GM12892 (cell line): ENCODE data around the gene SOX13.
"Not testable (repeated sequence)": the region's sequence is repeated elsewhere in the genome, so short reads cannot be mapped to it uniquely, and the experiment has no call there.

ENCODE experiments used
- DNase-seq: peaks from one replicate; pipeline ENCODE4 v3.0.0; 2011; ENCODE audit not compliant: insufficient read length
- FAIRE-seq: peaks from 2 replicates; lab custom pipeline; 2011; peaks lifted over from hg19 to GRCh38; lab: Jason Lieb, UNC
- POLR2A ChIP-seq: IDR thresholded peaks from 2 replicates; pipeline ENCODE4 v1.6.1; 2011; ENCODE audit warnings: low read depth, low read length, control low read depth
- POLR2AphosphoS5 ChIP-seq: IDR thresholded peaks from 2 replicates; pipeline ENCODE4 v1.6.1; 2011; ENCODE audit warnings: low read depth, low read length, control low read depth
- TAF1 ChIP-seq: IDR thresholded peaks from 2 replicates; pipeline ENCODE4 v1.6.1; 2011; ENCODE audit warnings: low read depth, mild to moderate bottlenecking, control low read depth, low read length, borderline replicate concordance

Gene SOX13

DNA sequence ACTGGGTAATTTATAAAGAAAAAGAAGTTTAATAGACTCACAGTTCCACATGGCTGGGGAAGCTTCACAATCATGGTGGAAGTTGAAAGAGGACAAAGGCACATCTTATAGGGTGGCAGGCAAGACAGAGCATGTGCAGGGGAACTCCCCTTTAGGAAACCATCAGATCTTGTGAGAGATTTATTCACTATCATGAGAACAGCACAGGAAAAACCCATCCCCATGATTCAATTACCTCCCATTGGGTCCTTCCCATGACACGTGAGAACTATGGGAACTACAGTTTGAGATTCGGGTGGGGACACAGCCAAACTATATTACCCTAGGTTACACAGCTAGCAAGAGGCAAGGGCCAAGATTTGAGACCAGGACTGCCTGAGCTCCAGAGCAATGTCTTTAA, 30.4 kb upstream of the SOX13 start:
- FAIRE-seq (no peak), DNase-seq (no peak)
- TF ChIP-seq POLR2A (no peak), POLR2AphosphoS5 (no peak), TAF1 (no peak)

DNA sequence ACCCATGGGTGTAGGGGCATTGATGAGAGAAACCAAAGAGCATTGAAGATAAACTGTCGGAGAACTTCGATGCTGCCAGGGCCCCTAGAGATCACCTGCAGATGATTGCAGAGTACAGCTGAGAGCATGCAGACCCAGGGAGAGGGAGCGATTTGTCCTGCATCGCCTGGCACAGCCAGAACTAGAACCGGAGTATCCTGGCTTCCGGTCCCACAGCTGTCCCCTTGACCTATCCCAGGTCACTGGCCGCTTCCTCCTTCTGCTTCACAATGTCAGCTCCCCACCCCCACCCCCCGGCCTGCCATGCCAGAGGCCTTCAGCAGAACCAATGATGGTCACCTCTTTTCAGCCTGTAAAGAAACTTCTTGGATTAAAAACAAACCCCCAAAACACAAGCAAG, 29.2 kb upstream of the SOX13 start:
- no peak for DNase-seq
- FAIRE-seq = no peak
- TF ChIP-seq TAF1 (no peak), POLR2A (no peak), POLR2AphosphoS5 (no peak)

DNA sequence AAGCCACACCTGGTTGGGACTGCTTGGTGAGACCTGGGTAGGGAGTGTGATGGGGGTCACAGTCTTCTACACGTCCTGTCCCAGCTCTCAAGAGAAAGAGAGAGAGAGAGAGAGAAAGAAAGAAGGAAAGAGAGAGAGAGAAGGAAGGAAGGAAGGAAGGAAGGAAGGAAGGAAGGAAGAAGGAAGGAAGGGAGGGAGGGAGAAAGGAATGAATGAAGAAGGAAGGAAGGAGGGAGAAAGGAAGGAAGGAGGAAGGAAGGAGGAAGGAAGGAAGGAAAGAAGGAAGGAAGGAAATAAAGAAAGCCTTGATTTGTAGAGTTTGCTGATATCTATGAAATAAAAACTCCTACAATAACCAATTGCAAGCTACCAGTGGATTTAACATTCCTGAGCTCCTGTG, 28.5 kb upstream of the SOX13 start:
- no peak for TF ChIP-seq TAF1
- TF ChIP-seq POLR2AphosphoS5 = no peak
- no peak for TF ChIP-seq POLR2A
- no peak for DNase-seq
- no peak for FAIRE-seq

DNA sequence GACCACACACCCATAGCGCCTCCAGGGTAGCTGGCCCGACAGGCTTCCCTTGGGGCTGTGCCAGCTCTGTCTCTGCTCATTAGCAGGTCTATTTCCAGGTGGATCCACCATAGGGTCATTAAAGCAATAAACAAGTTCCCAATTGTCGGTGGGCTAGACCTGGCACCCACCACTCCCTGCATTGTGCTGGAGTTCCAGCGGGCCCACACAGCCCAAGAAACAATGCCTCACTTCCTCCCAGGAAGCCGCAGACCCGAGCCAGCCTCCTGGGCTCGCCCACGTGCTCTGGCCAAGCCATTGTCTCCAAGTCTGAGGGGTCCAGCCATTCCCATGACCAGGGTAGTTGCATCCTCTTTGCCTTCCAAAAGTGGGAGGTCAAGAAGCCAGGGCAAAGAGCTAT, 27.5 kb upstream of the SOX13 start:
- DNase-seq (no peak), FAIRE-seq (no peak)
- TF ChIP-seq POLR2AphosphoS5 = no peak
- TF ChIP-seq TAF1 = no peak

DNA sequence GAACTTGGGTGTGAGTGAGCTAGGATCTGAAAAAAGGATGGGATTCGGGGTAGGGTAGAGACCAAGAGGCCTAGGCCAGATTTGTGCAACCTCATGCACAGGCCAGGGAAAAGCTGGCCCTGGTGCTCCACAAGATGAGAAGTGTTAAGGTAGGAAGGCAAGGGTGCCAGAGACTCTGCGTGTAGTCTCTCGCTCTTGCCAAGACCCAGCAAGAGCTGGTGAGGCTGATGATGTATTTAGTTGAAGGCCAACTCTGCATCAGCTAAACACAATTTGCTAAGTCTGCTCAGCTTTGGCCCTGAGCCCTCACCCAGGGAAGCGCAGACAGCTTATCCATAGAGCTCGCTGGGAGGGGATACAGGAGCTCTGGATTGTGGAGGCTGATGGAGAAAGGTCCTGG, 26.6 kb upstream of the SOX13 start:
- TF ChIP-seq POLR2AphosphoS5 = no peak
- no peak for TF ChIP-seq TAF1
- no peak for TF ChIP-seq POLR2A
- DNase-seq (no peak), FAIRE-seq (no peak)

DNA sequence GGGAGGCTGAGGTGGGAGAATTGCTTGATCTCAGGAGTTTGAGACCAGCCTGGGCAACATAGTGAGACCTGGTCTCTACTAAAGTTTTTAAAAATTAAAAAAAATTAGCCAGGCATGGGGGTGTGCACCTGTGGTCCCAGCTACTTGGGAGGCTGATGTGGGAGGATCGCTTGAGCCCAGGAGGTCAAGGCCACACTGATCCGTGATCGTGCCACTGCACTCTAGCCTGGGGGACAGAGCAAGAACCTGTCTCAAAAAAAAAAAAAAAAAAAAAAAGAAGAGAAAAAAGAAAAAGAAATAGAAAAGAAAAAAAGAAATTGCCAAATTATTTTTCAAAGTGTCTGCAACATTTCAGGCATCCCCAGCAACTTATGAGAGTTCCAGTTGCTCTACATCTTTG, 24.1 kb upstream of the SOX13 start:
- not testable (repeated sequence) for DNase-seq, FAIRE-seq

DNA sequence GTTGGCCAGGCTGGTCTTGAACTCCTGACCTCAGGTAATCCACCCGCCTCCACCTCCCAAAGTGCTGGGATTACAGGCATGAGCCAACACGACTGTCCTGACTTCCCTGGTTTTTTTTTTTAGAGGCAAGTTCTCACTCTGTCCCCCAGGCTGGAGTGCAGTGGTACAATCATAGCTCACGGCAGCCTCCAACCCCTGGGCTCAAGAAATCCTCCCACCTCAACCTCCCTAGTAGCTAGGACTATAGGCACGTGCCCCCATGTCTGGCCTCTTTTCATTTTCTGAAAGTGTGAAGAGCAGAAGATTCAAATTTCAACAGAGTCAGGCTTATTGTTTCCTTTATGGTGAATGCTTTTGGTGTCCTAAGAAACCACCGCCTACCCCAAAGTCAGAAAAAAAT, 21.7 kb upstream of the SOX13 start:
- DNase-seq (no peak), FAIRE-seq (no peak)
- TF ChIP-seq POLR2AphosphoS5 (no peak), POLR2A (no peak), TAF1 (no peak)

DNA sequence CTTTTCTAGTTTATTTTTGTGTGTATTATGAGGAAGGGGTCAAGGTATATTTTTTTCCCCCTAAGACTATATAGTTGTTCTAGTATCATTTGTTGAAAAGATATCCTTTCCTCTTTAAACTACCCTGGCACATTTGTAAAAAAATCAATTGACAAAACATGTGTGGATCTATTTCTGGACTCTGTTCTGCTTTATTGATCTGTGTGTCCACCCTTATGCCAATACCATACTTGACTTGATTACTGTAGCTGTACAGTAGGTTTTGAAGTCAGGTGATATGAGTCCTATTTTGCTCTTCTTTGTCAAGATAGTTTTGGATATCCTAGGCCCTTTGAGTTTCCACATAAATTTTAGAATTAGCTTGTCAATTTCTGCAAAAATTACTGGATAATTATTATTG, 21.2 kb upstream of the SOX13 start:
- FAIRE-seq (no peak), DNase-seq (no peak)
- TF ChIP-seq TAF1 (no peak), POLR2A (no peak), POLR2AphosphoS5 (no peak)

DNA sequence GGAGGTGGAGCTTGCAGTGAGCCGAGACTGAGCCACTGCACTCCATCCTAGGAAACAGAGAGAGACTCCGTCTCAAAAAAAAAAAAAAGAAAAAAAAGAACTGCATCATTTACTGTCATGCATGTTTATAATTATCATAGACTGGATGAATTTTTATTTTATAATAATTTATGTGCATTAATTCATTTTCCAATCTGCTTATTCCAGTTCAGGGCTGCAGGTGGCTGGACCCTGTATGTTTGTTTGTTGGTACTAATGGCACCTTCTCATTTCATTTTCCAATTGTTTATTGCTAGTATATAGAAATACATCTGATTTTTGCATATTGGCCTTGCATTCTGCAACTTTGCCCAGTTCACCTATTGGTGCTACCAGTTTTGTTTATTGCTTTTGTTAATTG, 19.0 kb upstream of the SOX13 start:
- TF ChIP-seq POLR2A (no peak), TAF1 (no peak), POLR2AphosphoS5 (no peak)
- no peak for FAIRE-seq

DNA sequence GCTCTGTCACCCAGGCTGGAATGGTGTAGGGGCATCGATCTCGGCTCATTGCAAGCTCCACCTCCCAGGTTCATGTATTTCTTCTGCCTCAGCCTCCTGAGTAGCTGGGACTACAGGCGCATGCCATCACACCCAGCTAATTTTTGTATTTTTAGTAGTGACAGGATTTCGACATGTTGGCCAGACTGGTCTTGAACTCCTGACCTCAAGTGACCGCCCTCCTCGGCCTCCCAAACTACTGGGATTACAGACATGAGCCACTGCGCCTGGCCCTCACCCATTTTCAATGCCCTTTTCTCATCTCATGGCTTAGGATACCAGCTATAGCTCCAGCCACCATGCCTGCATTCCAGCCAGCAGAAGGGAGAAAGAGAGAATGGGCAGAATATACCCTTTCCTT, 12.9 kb upstream of the SOX13 start:
- DNase-seq (no peak), FAIRE-seq (no peak)
- no peak for TF ChIP-seq POLR2AphosphoS5
- TF ChIP-seq TAF1 = no peak

More for the DNA sequence above, 19.0 kb upstream of the SOX13 start:
- DNase-seq = no peak

DNA sequence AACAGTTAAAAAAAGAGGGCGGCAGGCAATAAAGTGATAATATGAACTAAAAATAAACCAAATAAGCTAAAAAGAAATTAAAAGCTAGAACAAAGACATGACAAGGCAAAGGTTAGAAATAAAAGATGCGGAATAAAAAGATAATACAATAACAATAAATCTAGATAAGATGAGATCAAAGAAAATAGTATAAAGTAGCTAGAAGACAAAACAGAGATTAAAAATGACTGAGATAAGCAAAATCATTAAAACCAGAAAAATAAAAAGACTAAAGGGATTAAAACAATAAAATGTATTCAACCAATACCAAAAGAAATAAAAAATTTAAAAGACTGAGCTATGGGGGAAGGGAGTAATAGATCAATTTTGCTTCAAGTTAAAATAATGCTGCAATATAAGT, 10.8 kb upstream of the SOX13 start:
- DNase-seq (no peak), FAIRE-seq (no peak)
- TF ChIP-seq POLR2AphosphoS5 (no peak), POLR2A (no peak), TAF1 (no peak)

DNA sequence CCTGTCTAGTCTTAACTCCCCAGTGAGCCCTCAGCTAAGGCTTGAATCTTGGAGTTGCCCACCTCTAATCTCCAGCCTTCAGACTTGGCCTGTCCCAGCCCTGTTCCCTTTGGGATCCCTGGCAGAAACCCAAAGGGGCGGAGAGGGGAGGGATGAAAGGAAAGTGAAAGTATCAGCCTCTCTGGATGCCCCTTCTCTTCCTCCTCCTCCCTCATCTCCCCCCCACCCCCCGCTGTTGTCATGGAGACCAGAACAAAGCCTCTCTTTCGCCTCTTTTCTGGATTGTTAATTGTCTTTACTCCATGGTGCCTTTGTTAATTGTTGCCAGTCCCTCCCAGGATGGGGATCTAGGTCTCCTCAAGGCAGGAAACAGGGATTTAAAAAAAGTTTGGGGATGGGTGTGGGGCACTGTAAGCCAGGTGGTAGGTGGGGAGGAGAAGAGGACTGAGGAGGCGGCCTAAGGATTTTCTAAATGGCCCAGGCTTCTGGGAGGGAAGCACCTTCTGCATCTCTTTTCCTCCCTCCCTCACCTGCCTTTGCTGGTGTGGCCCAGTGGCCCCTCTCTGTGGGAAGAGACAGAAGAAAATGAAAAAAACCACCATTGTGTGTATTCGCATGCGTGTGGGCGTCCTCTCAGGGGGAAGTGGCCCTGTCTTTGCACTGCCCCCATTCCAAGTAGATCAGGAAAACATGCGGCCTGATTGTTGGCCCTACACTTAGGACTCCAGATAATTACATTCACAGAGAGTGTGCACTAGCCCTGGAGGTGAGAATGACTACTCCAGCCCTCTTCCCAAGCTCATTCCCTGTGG, 7.5 kb upstream of the SOX13 start:
- no peak for TF ChIP-seq POLR2A
- TF ChIP-seq POLR2AphosphoS5 = no peak
- no peak for TF ChIP-seq TAF1
- FAIRE-seq (no peak), DNase-seq (no peak)
